Fibroblast of lung (primary cell): Measurements from ENCODE around the gene KLRF1. TPM values are rescaled to one million over a fixed set of nuclear protein-coding genes. Genes with fewer than 3 reads are reported as not detected.

Experiments used
- DNase-seq, 2 donors: peaks; one replicate each; pipeline versions ENCODE4 v3.0.0 to v3.0.0-alpha.2; 2010; ENCODE audit warnings: low read depth in 2 of 2
- H2AFZ ChIP-seq: 2 replicates; pipeline ENCODE4 v1.5.1; 2012; ENCODE audit warnings: low read length, control low read depth, inconsistent platforms
- H3K27ac ChIP-seq: 2 replicates; pipeline ENCODE4 v1.5.1; 2011; ENCODE audit warnings: low read length, control low read depth; ENCODE audit not compliant: insufficient read depth
- H3K27me3 ChIP-seq: 2 replicates; pipeline ENCODE4 v1.5.1; 2011; ENCODE audit warnings: mild to moderate bottlenecking, low read length; ENCODE audit not compliant: control insufficient read depth, insufficient read depth
- H3K36me3 ChIP-seq: 2 replicates; pipeline ENCODE4 v1.5.1; 2011; ENCODE audit warnings: low read length; ENCODE audit not compliant: control insufficient read depth, insufficient read depth
- H3K4me1 ChIP-seq: 2 replicates; pipeline ENCODE4 v1.5.1; 2011; ENCODE audit warnings: low read length; ENCODE audit not compliant: control insufficient read depth, insufficient read depth; ENCODE audit errors: extremely low read depth
- H3K4me2 ChIP-seq: 2 replicates; pipeline ENCODE4 v1.5.1; 2011; ENCODE audit warnings: low read length, control low read depth; ENCODE audit not compliant: insufficient read depth; ENCODE audit errors: extremely low read depth
- H3K4me3 ChIP-seq, 4 experiments: fragments of 200-600 bp in 1 of 4; sonication (generic) in 1 of 4; replicated peaks in 1 of 4; 2 replicates each; pipeline ENCODE4 v1.5.1; 2011 to 2016; ENCODE audit warnings: low read length in 4 of 4, low read depth in 3 of 4, mild to moderate bottlenecking in 3 of 4, control low read depth in 2 of 4, inconsistent platforms in 1 of 4, mixed read lengths in 1 of 4; ENCODE audit not compliant: insufficient read depth in 1 of 4; ENCODE audit errors: control extremely low read depth in 1 of 4
- H3K79me2 ChIP-seq: 2 replicates; pipeline ENCODE4 v1.5.1; 2012; ENCODE audit warnings: mild to moderate bottlenecking, low read length, inconsistent platforms; ENCODE audit not compliant: control insufficient read depth, insufficient read depth
- H3K9ac ChIP-seq: 2 replicates; pipeline ENCODE4 v1.5.1; 2011; ENCODE audit warnings: mild to moderate bottlenecking, low read length, control low read depth; ENCODE audit not compliant: insufficient read depth
- H3K9me3 ChIP-seq: 2 replicates; pipeline ENCODE4 v1.5.1; 2012; ENCODE audit warnings: low read depth, low read length; ENCODE audit not compliant: control insufficient read depth, insufficient read depth
- H4K20me1 ChIP-seq: 2 replicates; pipeline ENCODE4 v1.5.1; 2011; ENCODE audit warnings: low read length; ENCODE audit not compliant: control insufficient read depth, insufficient read depth; ENCODE audit errors: extremely low read depth
- EZH2 ChIP-seq: IDR thresholded peaks from 2 replicates; pipeline ENCODE4 v1.5.1; 2012; ENCODE audit warnings: low read length, control low read depth, mild to moderate bottlenecking; ENCODE audit errors: missing control alignments
- polyA plus RNA-seq, 2 donors: library from polyadenylated mRNA; depleted of rRNA in 1 of 2; stranded (reverse) in 1 of 2; unstranded in 1 of 2; fragments of >200 nt; gene quantifications; 2 replicates each; pipeline ENCODE4 v1.2.1, GENCODE V29; 2011 to 2012; ENCODE audit warnings: missing spikeins in 1 of 2
- total RNA-seq: library from RNA; depleted of rRNA; stranded (reverse); fragments of >200 nt; gene quantifications from 2 replicates; pipeline ENCODE4 v1.2.1, GENCODE V29; 2014
- TF ChIP-seq, protein P1 (sequence below), 2 donors: IDR thresholded peaks in 1 of 2; conservative IDR thresholded peaks in 1 of 2; 1 replicate in 1 of 2; 2 replicates in 1 of 2; pipeline ENCODE4 v1.5.1; 2011 to 2012; ENCODE audit warnings: low read length in 2 of 2, control low read depth in 1 of 2, inconsistent platforms in 1 of 2, low read depth in 1 of 2, mild to moderate bottlenecking in 1 of 2

Gene KLRF1
- total and polyA plus RNA-seq, 2 donors (not counting 1 experiment from before 2014, with no cell fraction given) = 0.11 TPM; not detected in 1

DNA sequence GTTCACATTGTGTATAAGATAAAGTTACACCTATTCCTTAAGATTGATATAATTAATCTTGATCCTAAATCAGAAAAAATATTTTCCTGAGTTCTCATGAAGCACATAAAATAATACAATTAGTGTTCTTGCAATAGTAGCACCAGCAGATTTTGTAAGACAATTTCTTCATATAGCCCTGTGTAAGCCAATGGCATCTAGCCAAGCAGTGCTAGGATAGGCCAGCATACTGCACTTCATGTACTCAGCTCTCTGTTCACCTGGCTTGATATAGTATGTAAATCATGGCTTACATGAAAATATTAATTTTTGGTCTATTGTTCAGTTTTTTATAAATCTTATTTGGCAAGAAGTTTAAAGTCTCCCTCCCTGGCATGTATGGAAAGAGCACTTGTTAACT, 55.9 kb downstream of the KLRF1 start:
- DNase-seq = peak in 1 of 2 donors; percentile 13
- no peak overlapping the region for H3K27ac ChIP-seq
- no peak overlapping the region for H2AFZ ChIP-seq
- H3K4me3 ChIP-seq = no peak overlapping the region
- no peaks in the 10 kb centered on the region for H3K36me3 ChIP-seq
- no peaks in the 10 kb centered on the region for H3K27me3 ChIP-seq
- H3K4me1 ChIP-seq = no peaks in the 10 kb centered on the region
- H4K20me1 ChIP-seq = no peaks in the 10 kb centered on the region
- TF ChIP-seq EZH2 = no peak
- TF ChIP-seq, protein P1, sequence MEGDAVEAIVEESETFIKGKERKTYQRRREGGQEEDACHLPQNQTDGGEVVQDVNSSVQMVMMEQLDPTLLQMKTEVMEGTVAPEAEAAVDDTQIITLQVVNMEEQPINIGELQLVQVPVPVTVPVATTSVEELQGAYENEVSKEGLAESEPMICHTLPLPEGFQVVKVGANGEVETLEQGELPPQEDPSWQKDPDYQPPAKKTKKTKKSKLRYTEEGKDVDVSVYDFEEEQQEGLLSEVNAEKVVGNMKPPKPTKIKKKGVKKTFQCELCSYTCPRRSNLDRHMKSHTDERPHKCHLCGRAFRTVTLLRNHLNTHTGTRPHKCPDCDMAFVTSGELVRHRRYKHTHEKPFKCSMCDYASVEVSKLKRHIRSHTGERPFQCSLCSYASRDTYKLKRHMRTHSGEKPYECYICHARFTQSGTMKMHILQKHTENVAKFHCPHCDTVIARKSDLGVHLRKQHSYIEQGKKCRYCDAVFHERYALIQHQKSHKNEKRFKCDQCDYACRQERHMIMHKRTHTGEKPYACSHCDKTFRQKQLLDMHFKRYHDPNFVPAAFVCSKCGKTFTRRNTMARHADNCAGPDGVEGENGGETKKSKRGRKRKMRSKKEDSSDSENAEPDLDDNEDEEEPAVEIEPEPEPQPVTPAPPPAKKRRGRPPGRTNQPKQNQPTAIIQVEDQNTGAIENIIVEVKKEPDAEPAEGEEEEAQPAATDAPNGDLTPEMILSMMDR (conservative IDR thresholded peaks at IDR 0.05 in 1 of 2, IDR thresholded peaks at IDR 0.05 in 1 of 2; ENCODE audit: low read depth in 1 of 2, low read length in 2 of 2) = no peak
- no peaks in the 10 kb centered on the region for H3K79me2 ChIP-seq
- H3K9ac ChIP-seq = no peak overlapping the region
- H3K9me3 ChIP-seq = no peaks in the 10 kb centered on the region
- no peak overlapping the region for H3K4me2 ChIP-seq

DNA sequence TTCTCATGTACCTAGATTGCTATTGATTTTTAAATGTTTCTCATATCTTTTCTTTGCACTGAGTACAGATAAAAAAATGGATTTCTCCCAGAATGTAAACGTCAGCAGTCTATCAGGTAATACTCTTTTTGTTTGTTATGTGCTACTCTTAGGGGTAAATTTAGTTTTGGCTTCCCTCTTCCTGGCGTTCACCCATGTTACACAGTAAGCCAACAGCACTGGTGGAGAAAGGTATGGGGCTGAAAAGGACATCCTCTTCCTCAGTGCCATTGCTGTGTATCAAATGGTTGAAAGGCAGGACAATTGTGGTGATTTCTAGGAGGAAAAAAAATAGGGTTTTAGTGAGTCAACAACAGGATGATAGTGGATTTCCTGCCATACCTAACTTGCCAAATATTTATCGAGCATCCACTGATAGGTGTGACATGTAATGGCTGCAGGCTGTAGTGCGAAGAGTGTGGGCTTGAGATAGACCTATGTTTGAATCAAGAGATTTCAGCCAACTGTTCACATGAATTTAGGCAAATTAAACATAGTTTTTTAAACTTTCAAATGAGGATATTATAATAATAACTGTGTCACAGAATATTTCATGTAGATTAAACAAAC, 61.5 kb downstream of the KLRF1 start:
- Histone ChIP-seq H4K20me1 (no peaks in the 10 kb centered on the region), H3K4me3 (no peak overlapping the region), H3K9me3 (no peaks in the 10 kb centered on the region), H3K4me2 (no peak overlapping the region), H2AFZ (no peak overlapping the region), H3K27me3 (no peaks in the 10 kb centered on the region), H3K27ac (no peak overlapping the region), H3K4me1 (no peaks in the 10 kb centered on the region), H3K36me3 (no peaks in the 10 kb centered on the region), H3K9ac (no peak overlapping the region), H3K79me2 (no peaks in the 10 kb centered on the region)
- DNase-seq = no peak
- no peak for TF ChIP-seq EZH2
- TF ChIP-seq, protein P1 (conservative IDR thresholded peaks at IDR 0.05 in 1 of 2, IDR thresholded peaks at IDR 0.05 in 1 of 2; ENCODE audit: low read depth in 1 of 2, low read length in 2 of 2) = no peak

Other genes starting within 250 kb of the KLRF1 start
- gene KLRB1, start 219.6 kb upstream of the KLRF1 start, total RNA-seq = not detected in 2 replicates
- gene KLRB1, start 219.6 kb upstream of the KLRF1 start, polyA plus RNA-seq = not detected in 2 replicates
- 3.6 and 5.1 TPM in 2 replicates for gene CLEC2D, start 157.8 kb upstream of the KLRF1 start, total RNA-seq
- 0.67 and 2.5 TPM in 2 replicates for gene CLEC2D, start 157.8 kb upstream of the KLRF1 start, polyA plus RNA-seq
- not detected in 2 replicates for gene CLECL1, start 94.4 kb upstream of the KLRF1 start, total RNA-seq
- not detected in 2 replicates for gene CLECL1, start 94.4 kb upstream of the KLRF1 start, polyA plus RNA-seq
- gene CD69, start 66.6 kb upstream of the KLRF1 start, total RNA-seq = not detected in 2 replicates
- not detected in 2 replicates for gene CD69, start 66.6 kb upstream of the KLRF1 start, polyA plus RNA-seq
- gene CLEC2B, start 41.9 kb downstream of the KLRF1 start, total RNA-seq = 15.7 and 26.2 TPM in 2 replicates
- 9.3 and 9.7 TPM in 2 replicates for gene CLEC2B, start 41.9 kb downstream of the KLRF1 start, polyA plus RNA-seq
- not detected in 2 replicates for gene KLRF2, start 54.0 kb downstream of the KLRF1 start, total RNA-seq
- not detected in 2 replicates for gene KLRF2, start 54.0 kb downstream of the KLRF1 start, polyA plus RNA-seq
- not detected in 2 replicates for gene CLEC2A, start 104.9 kb downstream of the KLRF1 start, total RNA-seq
- not detected in 2 replicates for gene CLEC2A, start 104.9 kb downstream of the KLRF1 start, polyA plus RNA-seq
- gene CLEC12A, start 143.9 kb downstream of the KLRF1 start, total RNA-seq = not detected in 2 replicates
- gene CLEC12A, start 143.9 kb downstream of the KLRF1 start, polyA plus RNA-seq = not detected in 2 replicates
- not detected in 2 replicates for gene CLEC1B, start 171.6 kb downstream of the KLRF1 start, total RNA-seq
- gene CLEC1B, start 171.6 kb downstream of the KLRF1 start, polyA plus RNA-seq = not detected in 2 replicates
- not detected in 2 replicates for gene CLEC12B, start 183.1 kb downstream of the KLRF1 start, total RNA-seq
- gene CLEC12B, start 183.1 kb downstream of the KLRF1 start, polyA plus RNA-seq = 0.02 TPM in 1 of 2 replicates, not detected in the other
- not detected in 2 replicates for gene CLEC9A, start 203.2 kb downstream of the KLRF1 start, total RNA-seq
- not detected in 2 replicates for gene CLEC9A, start 203.2 kb downstream of the KLRF1 start, polyA plus RNA-seq